Endothelial cell of umbilical vein (primary cell): Measurements from ENCODE around the gene SLC16A5. TPM values are rescaled to one million over a fixed set of nuclear protein-coding genes. Genes with fewer than 3 reads are reported as not detected.

Experiments
- BruUV-seq: library from RNA; stranded (reverse); fragments of 400-500 nt; replicated peaks from 2 replicates; lab custom pipeline; 2021; lab: Mats Ljungman, UMichigan
- CTCF ChIA-PET: fragments of 300-600, 350-600 bp; sonication (Branson Sonifier 250); formaldehyde crosslinking; loops from one replicate; lab custom pipeline; 2021; ENCODE audit warnings: antibody characterized with exemption, inconsistent platforms; lab: Charles Lee
- POLR2A ChIA-PET: fragments of 300-600, 350-600 bp; sonication (Branson Sonifier 250); formaldehyde crosslinking; loops from one replicate; lab custom pipeline; 2021; ENCODE audit warnings: antibody characterized with exemption, inconsistent platforms; lab: Charles Lee
- DNase-seq: peaks from one replicate; pipeline ENCODE4 v3.0.0-alpha.2; 2011; ENCODE audit warnings: low read depth, low spot score
- FAIRE-seq: peaks from 2 replicates; lab custom pipeline; 2011; peaks lifted over from hg19 to GRCh38; lab: Jason Lieb, UNC
- H2AFZ ChIP-seq: 2 replicates; pipeline ENCODE4 v1.6.0; 2012; ENCODE audit warnings: low read depth, low read length, control low read depth, inconsistent platforms
- H3K27ac ChIP-seq: 2 replicates; pipeline ENCODE4 v1.5.1; 2011; ENCODE audit warnings: low read depth, mild to moderate bottlenecking, control low read depth, low read length, moderate library complexity; ENCODE audit not compliant: insufficient read depth
- H3K27me3 ChIP-seq, 2 experiments: 2 replicates each; pipeline versions ENCODE4 v1.6.0 to v1.6.1; 2011; ENCODE audit warnings: low read length in 2 of 2, mixed read lengths in 1 of 2; ENCODE audit not compliant: control insufficient read depth in 2 of 2, insufficient read depth in 2 of 2
- H3K36me3 ChIP-seq, 2 experiments: 2 replicates in 1 of 2; 3 replicates in 1 of 2; pipeline ENCODE4 v1.5.1; 2011; ENCODE audit warnings: low read length in 2 of 2, mild to moderate bottlenecking in 1 of 2, moderate library complexity in 1 of 2; ENCODE audit not compliant: control insufficient read depth in 2 of 2, insufficient read depth in 2 of 2; ENCODE audit errors: extremely low read depth in 1 of 2
- H3K4me1 ChIP-seq: 3 replicates; pipeline ENCODE4 v1.5.1; 2011; ENCODE audit warnings: mild to moderate bottlenecking, low read length; ENCODE audit not compliant: control insufficient read depth, insufficient read depth; ENCODE audit errors: extremely low read depth
- H3K4me2 ChIP-seq: 2 replicates; pipeline ENCODE4 v1.6.1; 2011; ENCODE audit warnings: low read length, control low read depth, mixed read lengths; ENCODE audit not compliant: insufficient read depth
- H3K4me3 ChIP-seq, 3 experiments: fragments of 200-600 bp in 1 of 3; sonication (generic), shearing (Covaris generic) in 1 of 3; replicated peaks in 1 of 3; 2 replicates each; pipeline ENCODE4 v1.5.1; 2011 to 2016; ENCODE audit warnings: control low read depth in 3 of 3, low read length in 3 of 3, mild to moderate bottlenecking in 2 of 3, inconsistent platforms in 1 of 3, low read depth in 1 of 3, moderate library complexity in 1 of 3; ENCODE audit not compliant: insufficient read depth in 1 of 3
- H3K79me2 ChIP-seq: 2 replicates; pipeline ENCODE4 v1.6.0; 2012; ENCODE audit warnings: low read length, inconsistent platforms; ENCODE audit not compliant: control insufficient read depth, insufficient read depth
- H3K9ac ChIP-seq: replicated peaks from 2 replicates; pipeline ENCODE3; 2011; ENCODE audit warnings: low read length, control low read depth; ENCODE audit not compliant: insufficient read depth; ENCODE audit errors: extremely low read depth
- H3K9me1 ChIP-seq: replicated peaks from 3 replicates; pipeline ENCODE4 v1.6.0; 2011; ENCODE audit warnings: mild to moderate bottlenecking, low read length; ENCODE audit not compliant: control insufficient read depth, insufficient read depth; ENCODE audit errors: extremely low read depth
- H3K9me3 ChIP-seq: replicated peaks from 2 replicates; pipeline ENCODE4 v1.5.1; 2012; ENCODE audit warnings: low read length, inconsistent platforms; ENCODE audit not compliant: control insufficient read depth, insufficient read depth
- H4K20me1 ChIP-seq: replicated peaks from 2 replicates; pipeline ENCODE3; 2011; ENCODE audit warnings: mild to moderate bottlenecking, low read length; ENCODE audit not compliant: control insufficient read depth, insufficient read depth; ENCODE audit errors: extremely low read depth
- EZH2 ChIP-seq: IDR thresholded peaks from 2 replicates; pipeline ENCODE4 v1.6.1; 2012; ENCODE audit warnings: borderline replicate concordance, low read depth, mild to moderate bottlenecking, moderate library complexity, low read length, inconsistent platforms; ENCODE audit not compliant: severe bottlenecking
- FOS ChIP-seq: IDR thresholded peaks from 2 replicates; pipeline ENCODE4 v1.6.1; 2011; ENCODE audit warnings: mild to moderate bottlenecking, low read length, moderate library complexity, borderline replicate concordance; ENCODE audit not compliant: insufficient read depth
- GATA2 ChIP-seq: IDR thresholded peaks from 2 replicates; pipeline ENCODE4 v1.7.0; 2011; ENCODE audit warnings: low read depth, mild to moderate bottlenecking, moderate library complexity, mixed read lengths, low read length; ENCODE audit not compliant: insufficient read length, insufficient read depth
- JUN ChIP-seq: IDR thresholded peaks from 2 replicates; pipeline ENCODE4 v1.6.1; 2011; ENCODE audit warnings: borderline replicate concordance, low read depth; ENCODE audit not compliant: insufficient read length, insufficient read depth
- MYC ChIP-seq: IDR thresholded peaks from one replicate; pipeline ENCODE4 v1.6.1; 2011; ENCODE audit warnings: mild to moderate bottlenecking, low read depth, low read length
- POLR2A ChIP-seq: IDR thresholded peaks from 2 replicates; pipeline ENCODE4 v1.6.1; 2012; ENCODE audit warnings: low read depth, mild to moderate bottlenecking, control low read depth, low read length
- POLR2AphosphoS5 ChIP-seq: IDR thresholded peaks from 2 replicates; pipeline ENCODE4 v1.6.1; 2012; ENCODE audit warnings: low read depth, mild to moderate bottlenecking, control low read depth, low read length, moderate library complexity; ENCODE audit not compliant: insufficient read depth
- dilution Hi-C: fragments of 300-500 bp; cut with MboI; formaldehyde crosslinking; loops from one replicate; pipeline ENCODE4 v1.15.0; 2019; ENCODE audit warnings: low sequenced_read_pairs; ENCODE audit not compliant: extremely low pct_ligation_motif_present
- intact Hi-C: fragments of 100-400 bp; cut with micrococcal nuclease; formaldehyde crosslinking; loops from one replicate; pipeline ENCODE4 v1.10.0; 2022
- polyA plus RNA-seq, 4 experiments: library from polyadenylated mRNA; depleted of rRNA in 3 of 4; stranded (reverse) in 3 of 4; unstranded in 1 of 4; fragments of >200 nt; gene quantifications; 2 replicates each; pipeline versions ENCODE4 v1.2.1 to v1.2.3, GENCODE V29; 2011 to 2012; ENCODE audit warnings: missing spikeins in 1 of 4
- total RNA-seq: library from RNA; stranded (reverse); gene quantifications from 2 replicates; pipeline ENCODE4 v1.2.3, GENCODE V29; 2021
- TF ChIP-seq, protein P1 (sequence below): IDR thresholded peaks from 2 replicates; pipeline ENCODE4 v1.6.1; 2011; ENCODE audit not compliant: insufficient read depth, insufficient read length
- TF ChIP-seq, protein P2 (sequence below), 2 donors: IDR thresholded peaks; 1 replicate in 1 of 2; 2 replicates in 1 of 2; pipeline ENCODE4 v1.5.1; 2011; ENCODE audit warnings: low read length in 2 of 2, mild to moderate bottlenecking in 2 of 2, moderate library complexity in 2 of 2, control low read depth in 1 of 2, inconsistent platforms in 1 of 2, low read depth in 1 of 2; ENCODE audit not compliant: insufficient read depth in 1 of 2; ENCODE audit errors: extremely low read depth in 1 of 2

SLC16A5 gene
- total and polyA plus RNA-seq, 2 donors (not counting 3 experiments of a cell fraction or from before 2014, with no cell fraction given), result 16.4 to 23.3 TPM

DNA sequence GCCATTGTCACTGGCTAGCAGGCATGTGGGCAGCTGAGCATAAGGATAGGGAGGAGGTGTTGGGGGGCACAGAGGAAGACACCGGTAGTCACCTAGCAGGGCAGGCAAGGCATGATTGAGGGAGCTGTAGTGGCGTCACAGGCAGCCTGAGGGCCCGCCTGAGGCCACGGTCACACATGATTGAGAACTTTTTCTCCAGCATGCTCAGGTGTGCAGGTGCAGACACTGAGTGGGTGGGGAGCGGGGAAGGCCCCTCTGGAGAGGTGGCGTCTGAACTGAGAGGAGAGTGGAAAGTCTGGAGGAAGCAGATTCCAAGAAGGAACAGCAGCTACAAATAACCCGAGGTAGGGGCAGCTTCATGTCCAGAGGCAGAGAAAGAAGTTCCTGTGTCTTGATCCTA lies 11.1 kb downstream of the SLC16A5 start:
- dilution Hi-C loops, result no loop called here
- no TSS peak for BruUV-seq
- CTCF ChIA-PET, result interaction anchor here (1.3 kb wide), 1 partner anchor 39 kb away, joined by 3 read pairs; no protein-coding TSS in a partner anchor

More for the DNA sequence above, 11.1 kb downstream of the SLC16A5 start:
- DNase-seq (no peak), FAIRE-seq (no peak)
- H3K4me1 ChIP-seq, result peaks cover 5% of the 10 kb centered on the region
- H2AFZ ChIP-seq, result no peak overlapping the region
- H4K20me1 ChIP-seq, result no peaks in the 10 kb centered on the region
- no peak overlapping the region for H3K27ac ChIP-seq
- H3K4me3 ChIP-seq, result no peak overlapping the region
- H3K9me1 ChIP-seq, result no peaks in the 10 kb centered on the region
- POLR2A ChIA-PET, result no interaction called here
- no peaks in the 10 kb centered on the region for H3K9me3 ChIP-seq
- H3K36me3 ChIP-seq, result peaks cover 0 to 16% of the 10 kb centered on the region in 2 experiments
- intact Hi-C loops, result no loop called here
- no peaks in the 10 kb centered on the region for H3K27me3 ChIP-seq
- H3K4me2 ChIP-seq, result no peak overlapping the region
- no peak for TF ChIP-seq MYC
- TF ChIP-seq JUN, result no peak
- TF ChIP-seq, protein P1, sequence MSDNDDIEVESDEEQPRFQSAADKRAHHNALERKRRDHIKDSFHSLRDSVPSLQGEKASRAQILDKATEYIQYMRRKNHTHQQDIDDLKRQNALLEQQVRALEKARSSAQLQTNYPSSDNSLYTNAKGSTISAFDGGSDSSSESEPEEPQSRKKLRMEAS, result no peak
- TF ChIP-seq FOS, result no peak
- TF ChIP-seq POLR2AphosphoS5, result no peak
- TF ChIP-seq, protein P2, sequence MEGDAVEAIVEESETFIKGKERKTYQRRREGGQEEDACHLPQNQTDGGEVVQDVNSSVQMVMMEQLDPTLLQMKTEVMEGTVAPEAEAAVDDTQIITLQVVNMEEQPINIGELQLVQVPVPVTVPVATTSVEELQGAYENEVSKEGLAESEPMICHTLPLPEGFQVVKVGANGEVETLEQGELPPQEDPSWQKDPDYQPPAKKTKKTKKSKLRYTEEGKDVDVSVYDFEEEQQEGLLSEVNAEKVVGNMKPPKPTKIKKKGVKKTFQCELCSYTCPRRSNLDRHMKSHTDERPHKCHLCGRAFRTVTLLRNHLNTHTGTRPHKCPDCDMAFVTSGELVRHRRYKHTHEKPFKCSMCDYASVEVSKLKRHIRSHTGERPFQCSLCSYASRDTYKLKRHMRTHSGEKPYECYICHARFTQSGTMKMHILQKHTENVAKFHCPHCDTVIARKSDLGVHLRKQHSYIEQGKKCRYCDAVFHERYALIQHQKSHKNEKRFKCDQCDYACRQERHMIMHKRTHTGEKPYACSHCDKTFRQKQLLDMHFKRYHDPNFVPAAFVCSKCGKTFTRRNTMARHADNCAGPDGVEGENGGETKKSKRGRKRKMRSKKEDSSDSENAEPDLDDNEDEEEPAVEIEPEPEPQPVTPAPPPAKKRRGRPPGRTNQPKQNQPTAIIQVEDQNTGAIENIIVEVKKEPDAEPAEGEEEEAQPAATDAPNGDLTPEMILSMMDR (IDR thresholded peaks at IDR 0.05; ENCODE audit: extremely low read depth in 1 of 2, insufficient read depth in 1 of 2, low read depth in 1 of 2, low read length in 2 of 2), result no peak
- TF ChIP-seq POLR2A, result no peak
- no peak for TF ChIP-seq GATA2
- no peak for TF ChIP-seq EZH2
- H3K9ac ChIP-seq, result no peak overlapping the region
- no peaks in the 10 kb centered on the region for H3K79me2 ChIP-seq
